H9 (cell line): ENCODE measurements around the gene DBH. TPM values are rescaled to one million over a fixed set of nuclear protein-coding genes. Genes with fewer than 3 reads are reported as not detected.

Experiments used
- DNase-seq: peaks from one replicate; pipeline ENCODE4 v3.0.0-alpha.2; 2017
- H2AFZ ChIP-seq: one replicate; pipeline ENCODE4 v1.6.1; 2013; ENCODE audit warnings: mild to moderate bottlenecking, low read length, control low read depth, moderate library complexity
- H2AK5ac ChIP-seq: 2 replicates; pipeline ENCODE4 v1.6.1; 2013; ENCODE audit warnings: low read length, control low read depth, mixed read lengths; ENCODE audit not compliant: insufficient read length
- H2BK120ac ChIP-seq: one replicate; pipeline ENCODE4 v1.6.1; 2013; ENCODE audit warnings: low read depth, mild to moderate bottlenecking, low read length, control low read depth, inconsistent platforms; ENCODE audit not compliant: poor library complexity, severe bottlenecking
- H2BK12ac ChIP-seq: 2 replicates; pipeline ENCODE4 v1.6.1; 2013; ENCODE audit warnings: low read length, control low read depth, mixed read lengths, low read depth; ENCODE audit not compliant: insufficient read length
- H2BK15ac ChIP-seq: 2 replicates; pipeline ENCODE4 v1.6.1; 2013; ENCODE audit warnings: low read depth, low read length, control low read depth
- H2BK20ac ChIP-seq: one replicate; pipeline ENCODE4 v1.6.1; 2013; ENCODE audit warnings: low read depth, mild to moderate bottlenecking, low read length, control low read depth, inconsistent platforms; ENCODE audit not compliant: poor library complexity, severe bottlenecking
- H2BK5ac ChIP-seq: 2 replicates; pipeline ENCODE4 v1.6.1; 2013; ENCODE audit warnings: low read length, control low read depth, mixed read lengths; ENCODE audit not compliant: insufficient read length
- H3K14ac ChIP-seq: 2 replicates; pipeline ENCODE4 v1.6.1; 2013; ENCODE audit warnings: low read length, control low read depth; ENCODE audit not compliant: insufficient read depth
- H3K18ac ChIP-seq: 2 replicates; pipeline ENCODE4 v1.6.1; 2013; ENCODE audit warnings: low read depth, mild to moderate bottlenecking, mixed read lengths, low read length, control low read depth; ENCODE audit not compliant: insufficient read length
- H3K23ac ChIP-seq: 2 replicates; pipeline ENCODE4 v1.6.1; 2013; ENCODE audit warnings: low read length, control low read depth, mixed read lengths, low read depth; ENCODE audit not compliant: insufficient read length
- H3K23me2 ChIP-seq: 2 replicates; pipeline ENCODE4 v1.6.1; 2013; ENCODE audit warnings: low read depth, mild to moderate bottlenecking, mixed read lengths, low read length, control low read depth; ENCODE audit not compliant: insufficient read length, poor library complexity, severe bottlenecking
- H3K27ac ChIP-seq: 2 replicates; pipeline ENCODE4 v1.5.1; 2013; ENCODE audit warnings: low read length, control low read depth, mixed read lengths, low read depth; ENCODE audit not compliant: insufficient read length
- H3K27me3 ChIP-seq: 2 replicates; pipeline ENCODE4 v1.6.1; 2013; ENCODE audit warnings: low read length, control low read depth, inconsistent platforms; ENCODE audit not compliant: insufficient read depth
- H3K4ac ChIP-seq: 2 replicates; pipeline ENCODE4 v1.6.1; 2013; ENCODE audit warnings: low read depth, mild to moderate bottlenecking, control low read depth, inconsistent platforms, low read length, moderate library complexity
- H3K4me1 ChIP-seq: 2 replicates; pipeline ENCODE4 v1.6.1; 2013; ENCODE audit warnings: low read length, control low read depth, inconsistent platforms; ENCODE audit not compliant: insufficient read depth
- H3K4me2 ChIP-seq: 2 replicates; pipeline ENCODE4 v1.6.1; 2013; ENCODE audit warnings: low read length, control low read depth, mixed read lengths; ENCODE audit not compliant: insufficient read length, insufficient read depth
- H3K56ac ChIP-seq: 2 replicates; pipeline ENCODE4 v1.6.1; 2013; ENCODE audit warnings: low read depth, mild to moderate bottlenecking, mixed read lengths, low read length, control low read depth; ENCODE audit not compliant: insufficient read length
- H3K79me1 ChIP-seq: 2 replicates; pipeline ENCODE4 v1.6.1; 2013; ENCODE audit warnings: low read depth, mild to moderate bottlenecking, moderate library complexity, low read length, control low read depth, inconsistent platforms; ENCODE audit not compliant: insufficient read depth, poor library complexity, severe bottlenecking
- H3K79me2 ChIP-seq: 2 replicates; pipeline ENCODE4 v1.6.1; 2013; ENCODE audit warnings: low read length, control low read depth, inconsistent platforms; ENCODE audit not compliant: insufficient read depth
- H3K9ac ChIP-seq: 2 replicates; pipeline ENCODE4 v1.6.1; 2013; ENCODE audit warnings: low read length, control low read depth, mixed read lengths; ENCODE audit not compliant: insufficient read length; ENCODE audit errors: extremely low read depth
- H3K9me3 ChIP-seq: one replicate; pipeline ENCODE4 v1.6.1; 2013; ENCODE audit warnings: low read depth, low read length, inconsistent platforms; ENCODE audit not compliant: control insufficient read depth
- H3T11ph ChIP-seq: one replicate; pipeline ENCODE4 v1.6.1; 2013; ENCODE audit warnings: mild to moderate bottlenecking, low read length, control low read depth, inconsistent platforms
- H4K20me1 ChIP-seq: one replicate; pipeline ENCODE4 v1.6.1; 2013; ENCODE audit not compliant: control insufficient read depth, insufficient read length, insufficient read depth
- H4K5ac ChIP-seq: 2 replicates; pipeline ENCODE4 v1.6.1; 2013; ENCODE audit warnings: low read depth, mild to moderate bottlenecking, mixed read lengths, low read length, control low read depth; ENCODE audit not compliant: insufficient read length
- H4K8ac ChIP-seq: replicated peaks from 2 replicates; pipeline ENCODE4 v1.6.1; 2013; ENCODE audit warnings: low read length, control low read depth, mixed read lengths, low read depth; ENCODE audit not compliant: insufficient read length
- H4K91ac ChIP-seq: 2 replicates; pipeline ENCODE4 v1.6.1; 2013; ENCODE audit warnings: low read depth, mild to moderate bottlenecking, moderate library complexity, mixed read lengths, low read length, control low read depth; ENCODE audit not compliant: insufficient read length
- H3K27ac Mint-ChIP-seq, 3 experiments: 2 replicates in 2 of 3; 3 replicates in 1 of 3; pipeline ENCODE4 v1.8.0; 2020 to 2021; ENCODE audit warnings: mixed read lengths in 3 of 3, mild to moderate bottlenecking in 1 of 3, moderate library complexity in 1 of 3
- H3K27me3 Mint-ChIP-seq: 2 replicates; pipeline ENCODE4 v1.8.0; 2021; ENCODE audit warnings: low read depth, mild to moderate bottlenecking, moderate library complexity, mixed read lengths
- H3K36me3 Mint-ChIP-seq, 3 experiments: 2 replicates in 2 of 3; 3 replicates in 1 of 3; pipeline ENCODE4 v1.8.0; 2020 to 2021; ENCODE audit warnings: low read depth in 3 of 3, mixed read lengths in 3 of 3; ENCODE audit not compliant: insufficient read depth in 1 of 3
- H3K4me1 Mint-ChIP-seq, 2 experiments: 2 replicates each; pipeline ENCODE4 v1.8.0; 2020; ENCODE audit warnings: mixed read lengths in 2 of 2
- H3K4me3 Mint-ChIP-seq, 2 experiments: 2 replicates in 1 of 2; 3 replicates in 1 of 2; pipeline ENCODE4 v1.8.0; 2020 to 2021; ENCODE audit warnings: mild to moderate bottlenecking in 2 of 2, mixed read lengths in 2 of 2, moderate library complexity in 1 of 2
- H3K9me3 Mint-ChIP-seq, 2 experiments: 2 replicates in 1 of 2; 3 replicates in 1 of 2; pipeline ENCODE4 v1.8.0; 2020; ENCODE audit warnings: mild to moderate bottlenecking in 2 of 2, mixed read lengths in 2 of 2, moderate library complexity in 1 of 2
- CTCF ChIP-seq: fragments of 200-600 bp; sonication (generic); conservative IDR thresholded peaks from 3 replicates; pipeline ENCODE4 v1.8.0; 2021; ENCODE audit warnings: antibody characterized with exemption, mild to moderate bottlenecking
- WGBS: extraction: QIAGEN DNeasy Blood & Tissue Kit; methylation state at CpG from one replicate; pipeline ENCODE4 v1.1.7; 2013; ENCODE audit warnings: missing lambda C conversion rate, low lambda C conversion rate, mixed read lengths; ENCODE audit not compliant: insufficient read length; ENCODE audit errors: extremely low coverage; 5-methylcytosine and 5-hydroxymethylcytosine counted together
- total RNA-seq: library from RNA; stranded (reverse); gene quantifications from 2 replicates; pipeline ENCODE4 v1.2.1, GENCODE V29; 2021

DBH gene
- total RNA-seq, 1 experiment from 2014 or later = not detected

GRCh38 chr9:133707763-133708245 is 71.6 kb downstream of the DBH start:
- no CpG with 5 or more reads among the region's 15 CpGs for WGBS
- H3K79me1 ChIP-seq = no peaks in the 10 kb centered on the region
- no peaks in the 10 kb centered on the region for H4K20me1 ChIP-seq
- H3K4ac ChIP-seq = no peak overlapping the region
- H3K27me3 ChIP-seq = no peaks in the 10 kb centered on the region
- H3K79me2 ChIP-seq = no peaks in the 10 kb centered on the region
- H3T11ph ChIP-seq = no peak overlapping the region
- peaks cover 6% of the 10 kb centered on the region for H3K23me2 ChIP-seq
- Mint-ChIP-seq H3K27me3 (no peaks in the 10 kb centered on the region; the same call in 1 of the 2 replicates), H3K36me3 (no peaks in the 10 kb centered on the region), H3K9me3 (no peaks in the 10 kb centered on the region), H3K27ac (no peak overlapping the region), H3K4me1 (peaks cover 2 to 9% of the 10 kb centered on the region in 2 experiments; a peak in 3 of 4 replicates), H3K4me3 (no peak overlapping the region)
- no peak overlapping the region for H3K9ac ChIP-seq
- no peak overlapping the region for H2AFZ ChIP-seq
- H3K56ac ChIP-seq = no peak overlapping the region
- no peaks in the 10 kb centered on the region for H3K9me3 ChIP-seq
- H2BK5ac ChIP-seq = no peak overlapping the region
- H2BK12ac ChIP-seq = no peak overlapping the region
- no peaks in the 10 kb centered on the region for H3K4me1 ChIP-seq
- H2AK5ac ChIP-seq = no peak overlapping the region
- TF ChIP-seq CTCF = no peak
- H4K91ac ChIP-seq = no peak overlapping the region
- DNase-seq = no peak
- no peak overlapping the region; the same call in 1 of the 2 replicates for H3K14ac ChIP-seq
- H4K5ac ChIP-seq = no peak overlapping the region
- no peak overlapping the region for H3K4me2 ChIP-seq
- H2BK15ac ChIP-seq = no peak overlapping the region
- no peak overlapping the region for H3K18ac ChIP-seq
- H3K23ac ChIP-seq = no peak overlapping the region
- no peak overlapping the region for H2BK20ac ChIP-seq
- no peak overlapping the region for H2BK120ac ChIP-seq
- no peak overlapping the region for H4K8ac ChIP-seq
- H3K27ac ChIP-seq = no peak overlapping the region
